AG08395 (cell line): ENCODE data around the gene RAD51B.

Experiments
- DNase-seq: peaks from one replicate; pipeline ENCODE4 v3.0.0; 2012; ENCODE audit warnings: mixed read lengths, low spot score

The RAD51B gene

DNA sequence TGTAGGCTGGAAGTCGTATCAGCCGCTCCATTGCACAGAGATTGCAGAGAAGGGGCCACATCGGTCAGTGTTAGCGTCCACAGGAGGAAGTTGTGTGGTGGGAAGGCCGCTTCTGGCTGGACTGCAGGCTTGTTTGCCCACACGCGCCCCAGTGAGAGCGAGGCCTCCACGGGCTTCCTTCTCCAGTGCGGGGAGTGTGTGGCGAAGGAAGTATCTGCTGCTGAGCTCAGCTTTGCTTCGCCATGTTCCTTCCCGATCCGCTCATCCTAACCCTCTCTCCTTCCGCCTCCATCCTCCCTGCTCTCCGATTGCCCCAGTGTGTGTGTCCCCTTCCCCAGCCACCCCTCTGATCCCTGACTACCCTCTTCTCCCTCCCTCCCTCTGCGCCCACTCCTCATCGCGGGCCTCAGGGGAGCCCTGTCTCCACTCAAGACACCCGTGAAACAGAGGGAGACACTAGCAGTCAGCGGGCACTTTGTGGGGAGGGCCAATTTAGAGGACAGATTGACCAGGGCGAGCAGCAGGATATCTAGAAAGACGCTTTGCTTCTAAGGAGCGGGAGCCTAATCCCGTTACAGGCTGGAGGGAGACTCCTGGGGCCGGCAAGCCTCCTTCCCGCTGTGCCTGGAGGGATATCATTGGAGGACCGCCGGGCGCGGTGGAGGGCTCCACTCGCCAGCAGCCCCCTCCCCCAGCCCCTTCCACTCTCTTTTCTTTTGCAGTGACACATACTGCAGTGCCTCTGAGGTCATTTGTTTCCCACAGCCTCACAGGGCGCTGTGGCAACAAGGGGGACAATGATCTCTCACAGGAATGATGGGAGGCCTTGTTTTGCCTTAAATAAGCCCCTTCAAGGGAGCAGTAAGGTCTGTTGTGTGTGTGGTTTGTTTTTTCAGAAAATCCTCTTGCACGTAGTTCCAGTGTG, 544.5 kb downstream of the RAD51B start:
- DNase-seq, result no peak

GRCh38 chr14:68364792-68365192, 545.2 kb downstream of the RAD51B start:
- DNase-seq, result no peak

GRCh38 chr14:68365228-68365627, 545.6 kb downstream of the RAD51B start:
- peak; percentile 19 for DNase-seq

GRCh38 chr14:68366656-68367055, 547.1 kb downstream of the RAD51B start:
- DNase-seq, result no peak

DNA sequence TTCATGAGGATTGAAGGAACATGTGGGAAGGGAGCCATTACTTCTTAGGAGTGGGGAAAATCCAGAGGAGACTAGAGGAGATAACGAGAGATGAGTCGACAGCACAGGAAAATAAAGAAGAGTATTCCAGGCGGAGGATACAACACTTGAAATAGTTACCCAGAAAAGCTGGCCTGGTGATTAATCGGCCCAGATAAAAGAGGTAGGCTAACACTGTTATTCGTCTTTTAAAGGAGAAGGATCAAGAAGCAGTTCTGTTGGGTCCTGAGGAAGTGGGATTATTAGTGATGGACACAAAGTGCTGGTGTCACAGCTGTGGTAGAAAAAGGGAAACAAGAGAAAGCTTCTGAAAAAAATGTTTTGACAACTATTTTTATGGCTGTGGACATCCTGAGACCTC, 548.0 kb downstream of the RAD51B start:
- DNase-seq, result no peak

DNA sequence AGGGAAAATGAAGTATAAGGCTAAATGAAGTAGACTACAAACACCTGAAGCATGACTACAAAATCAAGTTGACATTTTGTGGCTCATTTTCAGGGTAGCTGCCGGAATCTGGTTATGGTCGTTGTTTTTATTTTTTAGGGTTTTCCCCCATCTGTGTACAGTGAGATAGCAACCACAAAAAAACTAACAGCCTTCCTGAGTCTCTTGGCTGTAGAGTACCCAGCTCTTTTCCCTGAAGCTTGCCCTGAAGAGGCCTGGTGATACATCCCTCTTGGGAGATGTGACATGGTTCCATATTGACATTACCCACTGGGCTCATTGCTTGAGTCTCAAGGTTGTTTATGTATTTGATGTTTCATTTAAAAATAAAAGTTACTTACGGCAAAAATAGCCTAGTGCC, 549.3 kb downstream of the RAD51B start:
- no peak for DNase-seq

GRCh38 chr14:68369281-68370056, 549.9 kb downstream of the RAD51B start:
- no peak for DNase-seq

DNA sequence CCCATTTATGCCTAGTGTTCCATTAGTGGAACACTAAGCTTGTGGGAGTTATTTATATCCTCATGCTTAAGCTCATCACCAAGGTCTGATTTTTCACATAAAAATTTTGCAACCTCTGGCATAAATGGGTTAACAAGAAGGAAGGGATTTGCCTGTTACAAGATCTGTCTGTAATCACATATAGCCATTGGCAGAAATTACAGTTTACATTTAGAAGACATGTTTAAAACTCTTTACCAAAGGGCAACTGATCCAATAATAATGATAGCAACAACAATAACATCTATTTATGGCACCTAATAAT, 550.4 kb downstream of the RAD51B start:
- no peak for DNase-seq

DNA sequence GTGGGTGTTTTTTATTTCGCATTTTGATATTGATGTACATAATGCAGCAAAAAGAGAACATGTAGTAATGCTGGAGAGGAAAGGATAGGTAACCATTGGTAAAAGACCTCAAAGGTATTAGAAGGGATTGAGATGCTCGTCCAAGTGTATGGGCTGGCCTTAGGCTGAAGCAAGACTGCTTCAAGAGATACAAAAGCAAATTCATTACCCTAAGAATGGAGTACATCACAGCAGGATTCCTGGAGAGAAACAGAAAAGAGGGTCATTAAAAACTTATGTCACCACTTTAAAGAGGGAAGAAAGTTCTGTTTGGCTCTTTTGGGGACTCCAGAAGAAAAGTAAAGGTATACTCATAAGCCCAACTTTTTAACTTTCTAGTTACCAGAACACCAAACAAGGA, 552.8 kb downstream of the RAD51B start:
- no peak for DNase-seq

GRCh38 chr14:68373124-68373646, 553.6 kb downstream of the RAD51B start:
- no peak for DNase-seq

GRCh38 chr14:68373847-68374444, 554.4 kb downstream of the RAD51B start:
- DNase-seq, result no peak

- no peak for DNase-seq
Observed at GRCh38 chr14:68374682-68375081, 555.1 kb downstream of the RAD51B start.

DNA sequence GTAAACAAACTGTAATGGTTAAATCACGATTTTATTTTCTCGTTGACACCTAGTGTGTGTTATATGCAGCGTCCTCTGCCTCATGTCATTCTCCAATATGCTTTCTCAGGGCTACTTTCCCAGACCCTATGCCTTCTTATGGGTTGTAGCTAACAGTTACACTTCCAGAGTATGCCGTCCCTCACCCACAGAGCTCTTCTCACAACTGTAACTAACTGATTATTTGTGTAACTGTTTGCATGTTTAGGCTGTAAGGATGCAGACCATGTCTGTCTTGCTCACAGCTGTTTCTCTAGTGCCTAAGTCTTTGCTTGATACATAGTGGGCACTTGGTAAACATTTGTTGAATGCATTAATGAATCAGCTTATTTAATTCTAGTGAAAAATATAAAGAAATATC, 555.8 kb downstream of the RAD51B start:
- no peak for DNase-seq

- DNase-seq, result no peak
Observed at GRCh38 chr14:68376067-68376779, 556.6 kb downstream of the RAD51B start.

DNA sequence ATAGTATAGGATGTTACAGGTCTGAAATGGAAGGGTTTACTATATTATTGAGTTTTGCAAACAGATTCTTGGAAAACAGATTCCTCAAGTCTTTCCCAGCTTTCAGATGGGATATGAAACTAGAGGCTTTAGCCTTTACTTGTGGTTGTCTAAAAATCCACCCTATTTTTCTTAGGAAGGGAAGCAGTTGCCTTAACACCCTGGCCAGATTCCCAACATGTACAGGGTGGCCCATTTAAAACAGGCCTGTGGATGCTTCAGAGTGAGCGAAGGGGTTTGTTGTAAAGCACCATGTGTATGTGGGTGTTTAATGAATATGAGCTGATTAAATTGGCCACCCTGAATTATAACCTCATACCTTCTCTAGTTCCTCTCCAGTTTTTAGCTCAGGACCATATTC, 557.4 kb downstream of the RAD51B start:
- no peak for DNase-seq

GRCh38 chr14:68377459-68377858, 557.9 kb downstream of the RAD51B start:
- DNase-seq, result peak; percentile 30

GRCh38 chr14:68379510-68380328, 560.1 kb downstream of the RAD51B start:
- no peak for DNase-seq

DNA sequence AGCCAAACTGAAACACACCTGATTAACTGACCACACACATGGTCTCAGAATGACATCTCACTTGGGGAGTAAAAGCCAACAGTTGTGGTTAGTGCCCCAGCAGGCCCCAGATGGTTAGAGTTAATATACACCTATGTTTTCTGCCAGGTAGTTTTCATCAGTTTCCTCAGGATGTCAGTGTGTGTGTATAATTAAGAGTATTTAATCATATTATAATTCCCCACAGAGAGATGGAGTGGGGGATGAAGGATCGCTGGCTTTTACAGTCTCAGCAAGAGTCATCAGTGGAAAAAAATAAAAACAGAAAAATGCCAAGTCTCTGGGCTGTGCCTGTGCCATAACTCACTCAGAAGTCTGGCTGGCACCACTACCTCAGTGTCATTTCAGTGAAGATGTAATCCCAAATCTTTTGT, 560.8 kb downstream of the RAD51B start:
- DNase-seq, result peak; percentile 21

GRCh38 chr14:68384335-68384734, 564.8 kb downstream of the RAD51B start:
- DNase-seq, result peak; percentile 54

DNA sequence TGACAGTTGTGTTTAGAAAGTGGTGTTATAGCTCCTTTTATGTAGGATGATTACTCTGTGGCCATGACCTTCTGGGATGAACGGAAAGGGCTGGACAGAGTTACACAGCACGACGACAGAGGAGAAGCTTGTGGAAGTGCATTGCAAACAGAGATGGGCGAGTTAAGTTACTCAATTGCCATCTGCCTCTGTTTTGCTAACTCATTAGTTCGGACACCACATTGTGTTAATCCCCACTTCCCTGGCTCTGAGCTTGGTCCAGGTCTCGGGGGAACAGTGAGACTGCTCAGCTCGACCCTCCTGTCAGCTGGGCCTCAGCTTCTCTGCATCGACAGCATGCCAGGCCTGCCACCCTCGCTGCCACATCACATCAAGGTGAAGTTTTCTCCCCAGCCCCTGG, 565.3 kb downstream of the RAD51B start:
- DNase-seq, result no peak

DNA sequence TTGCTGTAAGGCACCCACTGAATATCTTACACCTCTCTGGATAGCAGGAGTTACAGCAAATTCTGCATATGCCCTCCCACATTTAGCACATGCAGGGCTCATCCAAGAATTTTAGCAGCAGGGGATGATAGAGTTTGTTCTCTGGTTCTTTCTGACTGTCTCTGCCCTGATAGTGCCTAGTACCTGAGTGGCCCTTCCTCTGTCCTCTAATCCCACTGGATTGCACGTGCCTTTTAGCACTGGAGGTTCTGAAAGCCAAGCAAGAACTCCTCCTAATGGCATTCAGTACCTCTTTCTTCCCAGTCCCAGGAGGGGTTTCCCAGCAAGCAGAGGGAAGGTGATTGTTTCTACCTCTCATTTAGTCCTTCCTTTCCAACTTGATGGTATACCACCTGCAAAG, 566.9 kb downstream of the RAD51B start:
- DNase-seq, result no peak
